Testis (tissue), 2 donors: ENCODE results near the gene ADAM33.

ENCODE experiments used
- POLR2A ChIP-seq: fragments of 450-650 bp; IDR thresholded peaks from one replicate; pipeline ENCODE4 v1.6.1; 2017; ENCODE audit warnings: antibody characterized with exemption, mild to moderate bottlenecking, moderate library complexity
- TF ChIP-seq, protein P1 (sequence below), 3 experiments: fragments of 450-650 bp in 2 of 3; fragments of 200-600 bp in 1 of 3; sonication (generic) in 1 of 3; IDR thresholded peaks; one replicate each; pipeline ENCODE4 v1.5.1; 2016 to 2019; ENCODE audit warnings: antibody characterized with exemption in 3 of 3, mild to moderate bottlenecking in 2 of 3, moderate library complexity in 1 of 3

DNA sequence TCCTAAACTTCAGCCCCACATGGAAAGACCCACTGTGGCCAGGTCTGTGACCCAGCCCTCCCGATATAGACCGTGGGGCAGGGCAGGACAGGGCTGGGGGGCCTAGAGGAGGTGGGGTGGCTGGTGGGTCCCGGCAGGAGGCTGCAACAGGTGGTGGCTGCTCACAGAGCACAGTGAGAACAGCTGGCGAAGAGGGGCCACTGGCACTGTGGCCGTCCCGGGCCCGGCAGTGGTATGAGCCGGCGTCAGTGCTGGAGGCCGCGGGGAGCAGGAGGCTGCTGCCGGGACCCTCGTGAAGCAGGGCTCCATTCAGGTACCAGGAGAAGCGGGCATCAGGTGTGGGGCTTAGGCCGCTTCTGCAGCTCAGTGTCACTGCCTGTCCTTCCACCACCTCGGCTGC lies 17.2 kb upstream of the ADAM33 start:
- TF ChIP-seq, protein P1, sequence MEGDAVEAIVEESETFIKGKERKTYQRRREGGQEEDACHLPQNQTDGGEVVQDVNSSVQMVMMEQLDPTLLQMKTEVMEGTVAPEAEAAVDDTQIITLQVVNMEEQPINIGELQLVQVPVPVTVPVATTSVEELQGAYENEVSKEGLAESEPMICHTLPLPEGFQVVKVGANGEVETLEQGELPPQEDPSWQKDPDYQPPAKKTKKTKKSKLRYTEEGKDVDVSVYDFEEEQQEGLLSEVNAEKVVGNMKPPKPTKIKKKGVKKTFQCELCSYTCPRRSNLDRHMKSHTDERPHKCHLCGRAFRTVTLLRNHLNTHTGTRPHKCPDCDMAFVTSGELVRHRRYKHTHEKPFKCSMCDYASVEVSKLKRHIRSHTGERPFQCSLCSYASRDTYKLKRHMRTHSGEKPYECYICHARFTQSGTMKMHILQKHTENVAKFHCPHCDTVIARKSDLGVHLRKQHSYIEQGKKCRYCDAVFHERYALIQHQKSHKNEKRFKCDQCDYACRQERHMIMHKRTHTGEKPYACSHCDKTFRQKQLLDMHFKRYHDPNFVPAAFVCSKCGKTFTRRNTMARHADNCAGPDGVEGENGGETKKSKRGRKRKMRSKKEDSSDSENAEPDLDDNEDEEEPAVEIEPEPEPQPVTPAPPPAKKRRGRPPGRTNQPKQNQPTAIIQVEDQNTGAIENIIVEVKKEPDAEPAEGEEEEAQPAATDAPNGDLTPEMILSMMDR (IDR thresholded peaks at IDR 0.05): no peak
- no peak for TF ChIP-seq POLR2A
